Fibroblast of the conjunctiva (primary cell): ENCODE data around the gene PRPF38A.

Source experiments
- DNase-seq: peaks from one replicate; pipeline ENCODE4 v3.0.0-alpha.2; 2010; ENCODE audit warnings: low read depth

The PRPF38A gene

GRCh38 chr1:52463891-52464290 lies 59.5 kb downstream of the PRPF38A start:
- DNase-seq, result no peak

GRCh38 chr1:52469108-52469507 lies 64.7 kb downstream of the PRPF38A start:
- no peak for DNase-seq
